HCT116 (cell line): ENCODE measurements around the gene MYH11.

Experiments
- CEBPB ChIP-seq: IDR thresholded peaks from 2 replicates; pipeline ENCODE4 v1.6.1; 2012; ENCODE audit warnings: low read depth
- EZH2 ChIP-seq: fragments of 200-600 bp; sonication (generic); IDR thresholded peaks from 2 replicates; pipeline ENCODE4 v1.6.1; 2017; ENCODE audit warnings: antibody characterized with exemption, mixed run types
- POLR2A ChIP-seq: IDR thresholded peaks from 2 replicates; pipeline ENCODE4 v1.7.0; 2011; ENCODE audit warnings: borderline replicate concordance; ENCODE audit not compliant: insufficient read depth, insufficient read length; ENCODE audit errors: extremely low read depth
- POLR2AphosphoS5 ChIP-seq: IDR thresholded peaks from 2 replicates; pipeline ENCODE4 v1.6.1; 2011; ENCODE audit warnings: mild to moderate bottlenecking, low read depth, low read length, moderate library complexity
- RAD21 ChIP-seq: IDR thresholded peaks from 2 replicates; pipeline ENCODE4 v1.6.1; 2012; ENCODE audit warnings: low read depth, mild to moderate bottlenecking
- YY1 ChIP-seq: IDR thresholded peaks from 2 replicates; pipeline ENCODE4 v1.6.1; 2011; ENCODE audit warnings: low read length, low read depth, moderate library complexity, mild to moderate bottlenecking; ENCODE audit not compliant: insufficient replicate concordance; ENCODE audit errors: extremely low read depth
- ZFX ChIP-seq: fragments of 450-650 bp; IDR thresholded peaks from 2 replicates; pipeline ENCODE4 v1.6.1; 2017
- TF ChIP-seq, protein P1 (sequence below), 3 experiments: fragments of 200-600 bp in 1 of 3; sonication (generic) in 1 of 3; IDR thresholded peaks in 2 of 3; conservative IDR thresholded peaks in 1 of 3; 2 replicates each; pipeline ENCODE4 v1.5.1; 2012 to 2017; ENCODE audit warnings: low read depth in 2 of 3, low read length in 2 of 3, antibody characterized with exemption in 1 of 3, borderline replicate concordance in 1 of 3, control low read depth in 1 of 3, mild to moderate bottlenecking in 1 of 3, mixed read lengths in 1 of 3, mixed run types in 1 of 3, moderate library complexity in 1 of 3; ENCODE audit not compliant: insufficient read depth in 1 of 3
- TF ChIP-seq, protein P2 (sequence below): IDR thresholded peaks from 2 replicates; pipeline ENCODE4 v1.6.1; 2012; ENCODE audit warnings: low read depth
- TF ChIP-seq, protein P3 (sequence below): IDR thresholded peaks from 2 replicates; pipeline ENCODE4 v1.6.1; 2012

DNA sequence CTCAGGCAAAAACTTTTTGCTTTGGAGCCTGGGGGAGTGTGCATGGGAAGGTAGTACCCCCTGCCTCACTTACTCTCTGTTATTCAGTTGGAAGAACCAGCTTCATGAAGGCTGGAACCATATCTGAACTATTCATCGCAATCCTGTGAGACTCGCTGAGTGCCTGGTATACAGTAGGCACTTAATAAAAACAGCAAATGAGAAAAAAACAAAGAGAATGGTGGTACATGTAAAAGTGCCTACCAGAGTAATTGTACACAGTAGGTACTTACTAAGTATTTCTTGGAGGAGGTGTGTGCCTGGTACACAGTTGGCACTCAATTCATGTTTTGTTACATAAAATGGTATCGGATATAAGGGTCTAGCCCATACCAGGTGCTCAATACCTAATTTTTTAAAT is 75.2 kb downstream of the MYH11 start:
- TF ChIP-seq YY1 (no peak), POLR2AphosphoS5 (no peak), ZFX (no peak), POLR2A (no peak), CEBPB (no peak), EZH2 (no peak), RAD21 (no peak)
- TF ChIP-seq, protein P1, sequence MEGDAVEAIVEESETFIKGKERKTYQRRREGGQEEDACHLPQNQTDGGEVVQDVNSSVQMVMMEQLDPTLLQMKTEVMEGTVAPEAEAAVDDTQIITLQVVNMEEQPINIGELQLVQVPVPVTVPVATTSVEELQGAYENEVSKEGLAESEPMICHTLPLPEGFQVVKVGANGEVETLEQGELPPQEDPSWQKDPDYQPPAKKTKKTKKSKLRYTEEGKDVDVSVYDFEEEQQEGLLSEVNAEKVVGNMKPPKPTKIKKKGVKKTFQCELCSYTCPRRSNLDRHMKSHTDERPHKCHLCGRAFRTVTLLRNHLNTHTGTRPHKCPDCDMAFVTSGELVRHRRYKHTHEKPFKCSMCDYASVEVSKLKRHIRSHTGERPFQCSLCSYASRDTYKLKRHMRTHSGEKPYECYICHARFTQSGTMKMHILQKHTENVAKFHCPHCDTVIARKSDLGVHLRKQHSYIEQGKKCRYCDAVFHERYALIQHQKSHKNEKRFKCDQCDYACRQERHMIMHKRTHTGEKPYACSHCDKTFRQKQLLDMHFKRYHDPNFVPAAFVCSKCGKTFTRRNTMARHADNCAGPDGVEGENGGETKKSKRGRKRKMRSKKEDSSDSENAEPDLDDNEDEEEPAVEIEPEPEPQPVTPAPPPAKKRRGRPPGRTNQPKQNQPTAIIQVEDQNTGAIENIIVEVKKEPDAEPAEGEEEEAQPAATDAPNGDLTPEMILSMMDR (IDR thresholded peaks at IDR 0.05 in 2 of 3, conservative IDR thresholded peaks at IDR 0.05 in 1 of 3; ENCODE audit: borderline replicate concordance in 1 of 3, insufficient read depth in 1 of 3, low read depth in 2 of 3, low read length in 2 of 3), result no peak
- TF ChIP-seq, protein P2, sequence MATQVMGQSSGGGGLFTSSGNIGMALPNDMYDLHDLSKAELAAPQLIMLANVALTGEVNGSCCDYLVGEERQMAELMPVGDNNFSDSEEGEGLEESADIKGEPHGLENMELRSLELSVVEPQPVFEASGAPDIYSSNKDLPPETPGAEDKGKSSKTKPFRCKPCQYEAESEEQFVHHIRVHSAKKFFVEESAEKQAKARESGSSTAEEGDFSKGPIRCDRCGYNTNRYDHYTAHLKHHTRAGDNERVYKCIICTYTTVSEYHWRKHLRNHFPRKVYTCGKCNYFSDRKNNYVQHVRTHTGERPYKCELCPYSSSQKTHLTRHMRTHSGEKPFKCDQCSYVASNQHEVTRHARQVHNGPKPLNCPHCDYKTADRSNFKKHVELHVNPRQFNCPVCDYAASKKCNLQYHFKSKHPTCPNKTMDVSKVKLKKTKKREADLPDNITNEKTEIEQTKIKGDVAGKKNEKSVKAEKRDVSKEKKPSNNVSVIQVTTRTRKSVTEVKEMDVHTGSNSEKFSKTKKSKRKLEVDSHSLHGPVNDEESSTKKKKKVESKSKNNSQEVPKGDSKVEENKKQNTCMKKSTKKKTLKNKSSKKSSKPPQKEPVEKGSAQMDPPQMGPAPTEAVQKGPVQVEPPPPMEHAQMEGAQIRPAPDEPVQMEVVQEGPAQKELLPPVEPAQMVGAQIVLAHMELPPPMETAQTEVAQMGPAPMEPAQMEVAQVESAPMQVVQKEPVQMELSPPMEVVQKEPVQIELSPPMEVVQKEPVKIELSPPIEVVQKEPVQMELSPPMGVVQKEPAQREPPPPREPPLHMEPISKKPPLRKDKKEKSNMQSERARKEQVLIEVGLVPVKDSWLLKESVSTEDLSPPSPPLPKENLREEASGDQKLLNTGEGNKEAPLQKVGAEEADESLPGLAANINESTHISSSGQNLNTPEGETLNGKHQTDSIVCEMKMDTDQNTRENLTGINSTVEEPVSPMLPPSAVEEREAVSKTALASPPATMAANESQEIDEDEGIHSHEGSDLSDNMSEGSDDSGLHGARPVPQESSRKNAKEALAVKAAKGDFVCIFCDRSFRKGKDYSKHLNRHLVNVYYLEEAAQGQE, result no peak
- TF ChIP-seq, protein P3, sequence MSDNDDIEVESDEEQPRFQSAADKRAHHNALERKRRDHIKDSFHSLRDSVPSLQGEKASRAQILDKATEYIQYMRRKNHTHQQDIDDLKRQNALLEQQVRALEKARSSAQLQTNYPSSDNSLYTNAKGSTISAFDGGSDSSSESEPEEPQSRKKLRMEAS, result no peak
